ENCODE measurements around the gene FSTL4.
A peak's percentile ranks its signal among the peaks of the same experiment; 100 is the strongest.
"Not testable (repeated sequence)": the region's sequence is repeated elsewhere in the genome, so short reads cannot be mapped to it uniquely, and the experiment has no call there.

The FSTL4 gene

GRCh38 chr5:133396814-133397213 is 215.5 kb downstream of the FSTL4 start:
- Histone ChIP-seq H4K20me1 (no peaks in the 10 kb centered on the region), H3K27ac (0 out of 2 replicates have a peak overlapping the region, but pooled peaks have one; percentile 1), H3K27me3 (no peaks in the 10 kb centered on the region), H3K9me3 (peaks cover 7% of the 10 kb centered on the region), H3K36me3 (no peaks in the 10 kb centered on the region), H3K4me2 (peak overlapping the region; percentile 62), H3K4me1 (peaks cover 70% of the 10 kb centered on the region), H3K9ac (no peak overlapping the region), H3K4me3 (no peak overlapping the region)
- no peak for TF ChIP-seq Cebpa-rat (IDR thresholded peaks at IDR 0.05)

- Histone ChIP-seq H3K27me3 (no peaks in the 10 kb centered on the region), H3K27ac (0 out of 2 replicates have a peak overlapping the region, but pooled peaks have one; percentile 1), H3K4me2 (peak overlapping the region; percentile 62), H4K20me1 (no peaks in the 10 kb centered on the region), H3K9ac (no peak overlapping the region), H3K4me3 (no peak overlapping the region), H3K9me3 (peaks cover 7% of the 10 kb centered on the region), H3K4me1 (peaks cover 70% of the 10 kb centered on the region), H3K36me3 (no peaks in the 10 kb centered on the region)
- TF ChIP-seq Cebpa-rat (IDR thresholded peaks at IDR 0.05): no peak
Measured at GRCh38 chr5:133396187-133396741, 216.1 kb downstream of the FSTL4 start.

- not testable (repeated sequence) for H3K27ac ChIP-seq, H3K36me3 ChIP-seq, H3K4me3 ChIP-seq, H3K9me3 ChIP-seq, H3K27me3 ChIP-seq, H3K4me2 ChIP-seq, H3K9ac ChIP-seq, H4K20me1 ChIP-seq
- H3K4me1 ChIP-seq: peaks cover 75% of the 10 kb centered on the region
Measured at GRCh38 chr5:133395207-133395606, 217.1 kb downstream of the FSTL4 start.

GRCh38 chr5:133394477-133394817 is 217.9 kb downstream of the FSTL4 start:
- peaks cover 72% of the 10 kb centered on the region for H3K4me1 ChIP-seq
- H3K4me3 ChIP-seq, H3K9me3 ChIP-seq, H3K36me3 ChIP-seq, H4K20me1 ChIP-seq, H3K27me3 ChIP-seq, H3K27ac ChIP-seq, H3K9ac ChIP-seq: not testable (repeated sequence)
- peak overlapping the region; percentile 65; the same call in 1 of the 2 replicates for H3K4me2 ChIP-seq

- H3K4me2 ChIP-seq: peak overlapping the region; percentile 65
- H4K20me1 ChIP-seq: no peaks in the 10 kb centered on the region
- no peak overlapping the region for H3K9ac ChIP-seq
- H3K4me3 ChIP-seq: no peak overlapping the region
- H3K36me3 ChIP-seq: no peaks in the 10 kb centered on the region
- no peaks in the 10 kb centered on the region for H3K27me3 ChIP-seq
- peaks cover 7% of the 10 kb centered on the region for H3K9me3 ChIP-seq
- H3K27ac ChIP-seq: peak overlapping the region; percentile 3; the same call in 1 of the 2 replicates
- H3K4me1 ChIP-seq: peaks cover 67% of the 10 kb centered on the region
- TF ChIP-seq Cebpa-rat (IDR thresholded peaks at IDR 0.05): no peak
Measured at GRCh38 chr5:133393776-133394476, 218.4 kb downstream of the FSTL4 start.

- Histone ChIP-seq H3K9ac (no peak overlapping the region), H3K27me3 (no peaks in the 10 kb centered on the region), H3K27ac (0 out of 2 replicates have a peak overlapping the region, but pooled peaks have one; percentile 20), H4K20me1 (no peaks in the 10 kb centered on the region), H3K4me1 (peaks cover 52% of the 10 kb centered on the region), H3K9me3 (peaks cover 7% of the 10 kb centered on the region), H3K36me3 (no peaks in the 10 kb centered on the region), H3K4me3 (no peak overlapping the region), H3K4me2 (peak overlapping the region; percentile 65)
- TF ChIP-seq Cebpa-rat (IDR thresholded peaks at IDR 0.05): no peak
Measured at GRCh38 chr5:133392448-133392847, 219.9 kb downstream of the FSTL4 start.

GRCh38 chr5:133391354-133392136 is 220.8 kb downstream of the FSTL4 start:
- Histone ChIP-seq H4K20me1 (no peaks in the 10 kb centered on the region), H3K27me3 (no peaks in the 10 kb centered on the region), H3K4me2 (peak overlapping the region; percentile 65), H3K9me3 (peaks cover 7% of the 10 kb centered on the region), H3K36me3 (no peaks in the 10 kb centered on the region), H3K4me3 (no peak overlapping the region), H3K9ac (no peak overlapping the region), H3K27ac (no peak overlapping the region), H3K4me1 (peaks cover 43% of the 10 kb centered on the region)
- no peak for TF ChIP-seq Cebpa-rat (IDR thresholded peaks at IDR 0.05)

- no peak for TF ChIP-seq Cebpa-rat (IDR thresholded peaks at IDR 0.05)
Measured at GRCh38 chr5:133390416-133391353, 221.7 kb downstream of the FSTL4 start.

GRCh38 chr5:133389066-133389590 is 223.2 kb downstream of the FSTL4 start:
- H3K36me3 ChIP-seq: no peaks in the 10 kb centered on the region
- H3K9me3 ChIP-seq: no peaks in the 10 kb centered on the region
- no peak overlapping the region for H3K4me3 ChIP-seq
- no peak for TF ChIP-seq Cebpa-rat (IDR thresholded peaks at IDR 0.05)
- no peaks in the 10 kb centered on the region for H3K27me3 ChIP-seq
- H3K27ac ChIP-seq: no peak overlapping the region
- H3K9ac ChIP-seq: no peak overlapping the region
- H3K4me1 ChIP-seq: peaks cover 34% of the 10 kb centered on the region
- no peak overlapping the region for H3K4me2 ChIP-seq
- H4K20me1 ChIP-seq: no peaks in the 10 kb centered on the region

More at GRCh38 chr5:133390416-133391353, 221.7 kb downstream of the FSTL4 start:
- no peaks in the 10 kb centered on the region for H4K20me1 ChIP-seq
- H3K9me3 ChIP-seq: peaks cover 7% of the 10 kb centered on the region
- no peaks in the 10 kb centered on the region for H3K27me3 ChIP-seq
- no peak overlapping the region for H3K27ac ChIP-seq
- H3K9ac ChIP-seq: no peak overlapping the region
- no peaks in the 10 kb centered on the region for H3K36me3 ChIP-seq
- no peak overlapping the region for H3K4me3 ChIP-seq
- H3K4me2 ChIP-seq: peak overlapping the region; percentile 65; the same call in 1 of the 2 replicates
- H3K4me1 ChIP-seq: peaks cover 39% of the 10 kb centered on the region
